NCI-H2107 treated with DMSO at 0.1 percent for 48 hours (cell line): ENCODE results near the gene ARHGAP26.
A peak's percentile ranks its signal among the peaks of the same experiment; 100 is the strongest.

ENCODE experiments used
- DNase-seq: peaks from one replicate; lab custom pipeline; 2025; ENCODE audit not compliant: unreplicated experiment; lab: John Stamatoyannopoulos, UW

The ARHGAP26 gene

DNA sequence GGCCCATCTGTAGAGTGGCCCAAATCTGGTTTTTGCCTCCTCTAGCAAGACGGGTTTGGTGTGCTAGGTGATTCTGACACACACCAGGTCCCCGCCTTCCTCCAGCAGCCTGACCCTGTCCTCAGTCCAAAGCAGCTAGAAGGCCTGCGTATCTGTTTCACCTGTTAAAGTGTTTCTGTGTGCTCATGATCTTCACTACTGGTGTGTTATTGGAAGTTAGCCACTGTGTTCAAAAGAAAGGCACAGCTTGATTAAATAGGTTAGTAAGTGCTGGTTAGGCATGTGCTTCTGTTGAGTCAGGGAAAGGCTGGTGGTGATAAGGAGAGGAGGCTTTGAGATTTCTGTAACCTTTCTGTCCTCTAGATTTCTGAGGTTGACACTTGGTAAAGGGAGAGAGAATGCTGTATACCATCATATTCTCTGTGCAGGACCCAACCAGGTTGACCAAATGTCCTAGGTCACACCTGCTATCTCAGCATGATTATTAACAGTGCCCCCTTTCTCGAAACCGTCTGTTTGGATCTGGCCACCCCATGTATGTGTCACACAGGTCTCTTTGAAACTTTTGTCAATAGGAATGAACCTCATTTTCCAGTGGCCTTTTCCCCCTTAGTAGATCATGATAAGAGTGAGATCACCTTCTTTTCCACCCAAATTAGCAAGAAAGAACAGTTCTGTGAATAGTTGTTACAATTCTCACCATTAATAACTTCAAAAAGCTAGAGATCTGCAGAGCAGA, 58.8 kb downstream of the ARHGAP26 start:
- DNase-seq = no peak

- DNase-seq = no peak
These were observed 59.6 kb downstream of the ARHGAP26 start for GRCh38 chr5:142829801-142830220.

- DNase-seq = peak; percentile 3
These were observed 60.2 kb downstream of the ARHGAP26 start for GRCh38 chr5:142830241-142831008.

DNA sequence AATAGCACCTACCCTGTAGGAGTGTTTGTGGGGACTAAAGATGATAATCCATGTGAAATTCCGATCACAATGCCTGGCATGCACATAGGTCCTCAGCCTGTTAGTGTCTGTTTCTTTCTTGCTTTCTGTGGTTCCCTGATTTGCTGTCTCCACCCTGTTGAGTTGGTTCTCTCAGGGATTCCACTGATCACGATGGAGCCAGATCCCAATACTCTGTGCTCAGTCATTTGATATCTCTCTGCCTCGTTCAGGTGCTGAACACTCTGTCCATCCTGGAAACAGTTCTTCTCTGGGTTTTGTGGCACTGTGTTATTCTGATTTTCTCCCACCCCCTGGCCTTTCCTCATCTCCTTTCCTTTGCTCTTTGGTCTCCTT, 60.8 kb downstream of the ARHGAP26 start:
- no peak for DNase-seq

DNA sequence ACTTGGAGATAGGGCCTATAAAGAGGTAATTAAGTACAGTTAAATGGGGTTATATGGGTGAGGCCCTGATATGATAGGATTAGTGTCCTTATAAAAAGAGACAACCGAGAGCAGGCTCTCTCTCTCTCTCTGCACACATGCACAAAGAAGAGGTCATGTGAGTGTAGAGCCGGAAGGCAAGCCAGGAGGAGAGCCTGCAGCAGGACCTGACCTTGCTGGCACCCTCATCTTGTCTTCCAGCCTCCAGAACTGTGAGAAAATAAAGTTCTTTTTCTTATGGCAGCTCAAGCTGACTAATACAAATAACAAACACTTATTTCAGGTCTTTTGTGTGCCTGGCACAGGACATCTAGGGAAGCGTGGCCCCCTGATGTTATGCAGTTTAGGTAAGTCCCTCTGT, 62.1 kb downstream of the ARHGAP26 start:
- no peak for DNase-seq

GRCh38 chr5:142833517-142834449, 63.6 kb downstream of the ARHGAP26 start:
- DNase-seq = no peak

GRCh38 chr5:142834504-142834903, 64.3 kb downstream of the ARHGAP26 start:
- no peak for DNase-seq

GRCh38 chr5:142835540-142835939, 65.4 kb downstream of the ARHGAP26 start:
- no peak for DNase-seq

DNA sequence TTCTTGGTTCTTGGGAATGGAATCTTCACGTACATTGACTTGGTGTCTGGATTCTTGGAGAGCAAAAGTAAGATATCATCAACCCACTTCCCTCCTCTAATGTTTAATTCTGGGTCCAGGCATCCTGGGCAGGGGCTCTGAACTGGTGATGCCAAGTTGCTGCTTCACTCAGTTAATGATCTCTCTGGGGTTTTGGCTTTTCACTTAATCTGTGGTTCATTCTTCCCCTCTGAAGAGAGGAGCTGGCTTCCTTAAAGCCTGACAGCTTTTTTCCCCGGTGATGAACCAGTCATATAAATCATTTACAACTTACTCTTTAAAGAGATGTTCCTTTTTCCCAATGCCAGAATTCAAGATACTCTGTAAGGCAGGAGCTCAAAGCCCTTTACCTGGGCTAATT, 65.9 kb downstream of the ARHGAP26 start:
- no peak for DNase-seq

DNA sequence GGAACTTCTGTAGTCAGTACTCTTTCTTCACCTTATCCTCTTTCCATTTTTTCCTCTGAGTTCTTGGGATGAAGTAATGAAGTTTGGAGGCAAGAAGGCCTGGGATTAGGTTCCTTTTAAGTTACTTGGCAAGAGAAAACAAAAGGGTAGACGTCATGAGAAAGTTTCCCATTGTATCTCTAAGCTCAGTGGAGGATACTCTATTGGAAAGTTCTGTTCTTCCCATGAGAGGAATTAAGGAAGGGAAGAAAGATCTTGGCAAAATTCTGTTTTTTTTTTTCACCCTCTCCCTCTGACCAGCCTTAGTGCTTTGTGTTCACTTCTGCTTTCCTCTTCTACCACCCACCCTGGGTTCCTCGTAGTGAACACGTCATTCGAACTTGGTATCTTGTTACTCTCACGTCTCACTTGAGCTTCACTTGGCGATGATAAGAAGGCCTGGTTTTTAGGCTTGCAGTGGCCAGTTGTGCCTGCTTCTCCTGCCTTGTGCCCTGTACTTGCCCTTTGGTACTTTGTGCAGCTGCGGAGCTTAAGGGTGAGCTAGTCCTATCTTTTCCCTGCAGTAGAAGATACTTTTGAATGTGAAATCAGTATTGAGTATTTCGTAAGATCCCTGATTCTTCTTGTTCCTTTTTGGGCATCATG, 67.0 kb downstream of the ARHGAP26 start:
- DNase-seq = no peak

DNA sequence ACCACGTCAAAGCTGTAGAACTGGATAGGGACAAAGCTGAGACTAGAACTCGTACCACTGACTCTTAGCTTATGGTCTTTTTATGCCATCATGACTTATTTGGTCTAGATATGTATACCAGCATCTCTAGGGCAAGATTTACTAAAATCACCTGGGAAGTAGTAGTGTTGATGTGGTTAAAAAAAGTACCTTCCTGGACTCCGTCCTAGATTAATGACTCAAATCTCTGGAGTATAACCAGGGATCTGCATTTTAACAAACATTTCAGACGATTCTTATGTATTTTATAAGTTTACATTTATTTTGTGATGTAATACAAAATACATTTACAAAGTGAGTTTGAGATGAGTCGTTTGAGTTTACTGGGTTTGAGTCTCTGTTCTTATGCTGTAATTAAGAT, 68.7 kb downstream of the ARHGAP26 start:
- DNase-seq = no peak

DNA sequence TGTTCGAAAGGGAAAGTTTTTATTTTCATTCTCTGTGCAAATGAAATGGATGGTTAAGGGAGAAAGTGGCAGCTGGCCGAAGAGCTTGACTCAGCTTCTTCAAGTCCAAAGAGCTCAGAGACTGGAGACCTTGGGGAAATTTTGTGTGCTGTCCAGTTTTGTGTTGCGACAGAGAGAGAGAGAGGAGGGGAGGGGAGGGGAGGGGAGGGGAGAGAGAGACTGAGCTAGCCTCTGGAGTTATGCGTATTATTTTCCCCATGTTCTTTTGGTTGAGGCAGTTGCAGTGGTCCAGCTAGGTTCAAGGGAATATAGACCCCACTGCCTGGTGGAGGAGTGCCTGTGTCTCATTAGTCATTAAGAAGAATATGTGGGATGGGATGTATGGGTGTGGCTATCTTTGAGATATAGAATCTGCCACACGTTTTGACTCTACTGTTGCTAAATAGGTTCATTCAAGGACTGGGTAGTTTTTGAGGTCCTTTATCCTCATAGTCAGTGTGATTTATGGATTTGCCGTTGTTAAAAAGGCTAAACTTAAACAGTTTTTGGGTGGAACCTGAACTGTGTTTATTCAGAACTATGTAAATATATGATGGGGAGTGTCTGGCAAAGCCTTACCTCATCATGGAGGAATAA, 69.7 kb downstream of the ARHGAP26 start:
- no peak for DNase-seq

- no peak for DNase-seq
These were observed 70.4 kb downstream of the ARHGAP26 start for GRCh38 chr5:142840575-142840974.

DNA sequence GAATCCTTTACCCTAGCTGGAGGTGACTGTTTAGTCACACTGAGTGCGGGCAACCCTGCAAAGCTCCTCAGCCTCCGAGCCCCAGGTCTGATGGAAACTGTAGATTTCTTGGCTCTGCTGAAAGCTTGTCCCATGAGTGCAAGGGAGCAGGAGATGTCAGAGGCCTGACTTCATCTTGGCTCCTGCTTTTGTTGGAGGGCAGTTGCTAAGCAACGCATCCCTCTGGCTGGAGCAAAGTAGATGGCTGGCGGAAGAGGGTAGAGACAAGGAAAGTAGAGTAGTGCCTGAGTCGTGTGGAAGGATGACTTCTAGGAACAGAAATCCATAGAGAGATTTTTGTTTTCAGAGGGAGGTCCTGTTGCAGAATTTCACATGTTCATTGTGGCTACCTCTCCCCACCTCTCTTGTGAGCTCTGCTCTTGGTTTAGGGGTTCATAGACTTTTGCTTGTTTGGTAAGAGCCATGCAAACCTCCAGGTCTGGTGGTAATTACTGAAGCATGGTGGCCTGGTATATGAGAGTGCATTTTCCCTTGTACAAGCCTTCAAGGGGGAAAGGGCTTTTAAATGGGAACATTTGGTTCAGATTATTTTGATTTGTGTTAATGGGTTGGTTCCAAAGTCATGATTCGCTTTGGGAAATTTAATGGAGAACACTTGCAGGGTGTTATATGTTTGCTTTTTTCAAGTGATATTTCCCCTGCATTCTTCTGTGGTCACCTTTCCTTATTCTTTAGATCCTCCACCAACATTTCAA, 71.5 kb downstream of the ARHGAP26 start:
- DNase-seq = no peak

- no peak for DNase-seq
These were observed 73.1 kb downstream of the ARHGAP26 start for GRCh38 chr5:142842994-142843905.

GRCh38 chr5:142844866-142845265, 74.7 kb downstream of the ARHGAP26 start:
- DNase-seq = no peak

DNA sequence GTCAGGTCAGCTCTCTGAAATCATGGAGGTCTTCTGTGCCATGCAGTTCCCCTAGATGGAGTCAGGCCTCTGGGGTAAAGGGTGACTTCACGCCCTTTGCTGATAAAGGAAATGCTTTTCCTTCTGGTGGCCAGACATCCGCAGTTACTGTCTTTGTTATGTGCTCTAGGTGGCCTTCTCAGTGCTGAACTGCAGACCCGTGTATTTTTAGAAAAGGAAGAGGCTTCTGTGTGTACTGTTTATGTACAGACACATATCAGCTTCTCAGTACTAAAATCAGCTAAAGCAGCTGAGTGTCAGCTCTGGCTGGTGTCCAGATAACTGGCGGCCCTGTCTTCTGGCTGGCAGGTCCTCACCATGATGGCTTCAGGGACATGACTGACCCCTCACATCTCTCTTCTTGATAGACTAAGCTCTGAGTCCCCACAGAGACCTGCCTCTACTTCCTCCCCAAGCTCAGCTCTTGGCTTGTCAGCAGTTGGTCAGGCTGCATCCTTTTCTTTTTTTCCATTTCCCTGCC, 75.3 kb downstream of the ARHGAP26 start:
- no peak for DNase-seq

GRCh38 chr5:142845954-142846398, 75.8 kb downstream of the ARHGAP26 start:
- DNase-seq = no peak
